CD4-positive, alpha-beta T cell (primary cell): ENCODE data around the gene CYP20A1. TPM values are rescaled to one million over a fixed set of nuclear protein-coding genes. Genes with fewer than 3 reads are reported as not detected.

Experiments
- ATAC-seq: fragments of 200-7000 bp; cut with Tn5 transposase; one replicate; pipeline ENCODE4 v1.10.0; 2022; ENCODE audit warnings: mild to moderate bottlenecking; ENCODE audit not compliant: poor library complexity
- CTCF ChIA-PET: fragments of 350-600 bp; sonication (Branson Sonifier 250); formaldehyde crosslinking; loops from one replicate; lab custom pipeline; 2021; ENCODE audit warnings: antibody characterized with exemption, inconsistent platforms; lab: Charles Lee
- POLR2A ChIA-PET: fragments of 350-600 bp; sonication (Branson Sonifier 250); formaldehyde crosslinking; loops from one replicate; lab custom pipeline; 2021; ENCODE audit warnings: antibody characterized with exemption, inconsistent platforms; lab: Charles Lee
- DNase-seq, 14 experiments: peaks; one replicate each; pipeline ENCODE4 v3.0.0-alpha.2; 2013 to 2020; ENCODE audit warnings: mixed read lengths in 2 of 14
- H3K27ac ChIP-seq, 2 donors: one replicate each; pipeline versions ENCODE4 v1.5.1 to v1.7.0; 2013; ENCODE audit warnings: low read length in 2 of 2, low read depth in 1 of 2, mild to moderate bottlenecking in 1 of 2
- H3K27me3 ChIP-seq, 2 experiments: 1 replicate in 1 of 2; 2 replicates in 1 of 2; pipeline versions ENCODE4 v1.6.1 to v1.7.0; 2013; ENCODE audit warnings: low read length in 2 of 2, control low read depth in 1 of 2, mild to moderate bottlenecking in 1 of 2, moderate library complexity in 1 of 2; ENCODE audit not compliant: insufficient read depth in 2 of 2, control insufficient read depth in 1 of 2
- H3K36me3 ChIP-seq: one replicate; pipeline ENCODE4 v1.6.1; 2013; ENCODE audit warnings: low read length, control low read depth; ENCODE audit not compliant: insufficient read depth
- H3K4me1 ChIP-seq: one replicate; pipeline ENCODE4 v1.6.1; 2013; ENCODE audit warnings: low read length, control low read depth; ENCODE audit not compliant: insufficient read depth
- H3K4me3 ChIP-seq: one replicate; pipeline ENCODE4 v1.5.1; 2013; ENCODE audit warnings: mild to moderate bottlenecking, low read length, moderate library complexity
- H3K9me3 ChIP-seq, 2 experiments: 1 replicate in 1 of 2; 2 replicates in 1 of 2; pipeline versions ENCODE4 v1.6.1 to v1.7.0; 2013; ENCODE audit warnings: low read length in 2 of 2, mild to moderate bottlenecking in 2 of 2, control low read depth in 1 of 2, moderate library complexity in 1 of 2; ENCODE audit not compliant: control insufficient read depth in 1 of 2, insufficient read depth in 1 of 2
- H3K27ac Mint-ChIP-seq: one replicate; pipeline ENCODE4 v1.8.0; 2020; ENCODE audit warnings: mixed read lengths
- H3K27me3 Mint-ChIP-seq: one replicate; pipeline ENCODE4 v1.8.0; 2021; ENCODE audit warnings: mixed read lengths
- H3K36me3 Mint-ChIP-seq: one replicate; pipeline ENCODE4 v1.8.0; 2021; ENCODE audit warnings: low read depth, mixed read lengths
- H3K4me1 Mint-ChIP-seq: one replicate; pipeline ENCODE4 v1.8.0; 2021; ENCODE audit warnings: low read depth, mixed read lengths
- H3K4me3 Mint-ChIP-seq: one replicate; pipeline ENCODE4 v1.8.0; 2020; ENCODE audit warnings: mild to moderate bottlenecking, mixed read lengths
- H3K9me3 Mint-ChIP-seq: one replicate; pipeline ENCODE4 v1.8.0; 2020; ENCODE audit warnings: mixed read lengths
- intact Hi-C, 2 experiments: fragments of 100-400 bp; cut with DNase I in 1 of 2; cut with micrococcal nuclease in 1 of 2; formaldehyde crosslinking; loops; one replicate each; pipeline versions ENCODE4 v1.15.1 to v1.9.0; 2023 to 2025; cut with DNase I, micrococcal nuclease
- total RNA-seq, 174 experiments: library from RNA in 2 of 174; stranded (reverse) in 2 of 174; gene quantifications; one replicate each; pipeline ENCODE4 v1.2.3 and lab custom pipeline; 2021 to 2026
- TF ChIP-seq, protein P1 (sequence below): fragments of 200-600 bp; IDR thresholded peaks from one replicate; pipeline ENCODE4 v1.8.0; 2022; ENCODE audit warnings: antibody characterized with exemption, mild to moderate bottlenecking

Gene CYP20A1
- total RNA-seq, 2 experiments from 2014 or later = 21.9 to 22.6 TPM

DNA sequence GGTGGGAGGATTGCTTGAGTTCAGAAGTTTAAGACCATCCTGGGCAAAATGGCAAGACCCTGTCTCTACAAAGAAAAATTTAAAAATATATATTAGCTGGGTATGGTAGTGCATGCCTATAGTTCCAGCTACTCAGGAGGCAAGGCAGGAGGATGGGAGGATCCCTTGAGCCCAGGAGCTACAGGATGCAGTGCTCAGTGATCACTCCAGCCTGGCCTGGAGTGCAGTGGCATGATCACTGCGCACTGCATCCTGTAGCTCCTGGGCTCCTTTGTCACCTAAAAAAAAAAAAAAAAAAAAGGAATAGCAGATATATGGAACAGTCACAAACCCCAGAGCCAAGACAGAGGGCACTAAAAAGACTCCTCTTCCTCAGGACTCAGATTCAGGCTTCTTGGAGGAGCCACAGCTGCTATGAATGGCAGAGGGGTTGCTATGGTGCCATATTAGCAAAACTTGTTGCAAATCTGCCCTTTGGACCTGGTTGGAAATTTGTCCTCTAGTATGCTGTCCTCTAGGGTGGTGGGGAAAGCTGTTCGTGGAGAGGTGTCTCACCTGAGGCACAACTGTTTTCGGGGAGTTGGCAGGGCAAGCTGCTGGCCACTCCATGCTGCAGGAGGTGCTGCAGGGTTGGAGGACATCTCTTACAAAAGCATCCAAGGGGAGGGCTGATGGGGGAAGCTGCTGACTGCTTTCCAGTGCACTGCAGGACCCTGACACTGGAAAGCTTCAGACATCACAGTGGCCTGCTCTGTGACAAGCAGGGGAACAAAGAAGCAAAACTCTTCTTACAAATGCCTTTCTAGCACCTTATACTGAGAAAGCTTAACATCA, 22.7 kb downstream of the CYP20A1 start:
- intact Hi-C loops = no loop called here
- Mint-ChIP-seq H3K4me3 (no peak overlapping the region), H3K27ac (no peak overlapping the region), H3K27me3 (no peaks in the 10 kb centered on the region), H3K9me3 (no peaks in the 10 kb centered on the region), H3K4me1 (peaks cover 18% of the 10 kb centered on the region), H3K36me3 (peaks cover 81% of the 10 kb centered on the region)
- Histone ChIP-seq H3K36me3 (peaks cover 55% of the 10 kb centered on the region), H3K27me3 (no peaks in the 10 kb centered on the region), H3K4me1 (no peaks in the 10 kb centered on the region), H3K27ac (no peak overlapping the region), H3K9me3 (no peaks in the 10 kb centered on the region), H3K4me3 (no peak overlapping the region)
- TF ChIP-seq, protein P1, sequence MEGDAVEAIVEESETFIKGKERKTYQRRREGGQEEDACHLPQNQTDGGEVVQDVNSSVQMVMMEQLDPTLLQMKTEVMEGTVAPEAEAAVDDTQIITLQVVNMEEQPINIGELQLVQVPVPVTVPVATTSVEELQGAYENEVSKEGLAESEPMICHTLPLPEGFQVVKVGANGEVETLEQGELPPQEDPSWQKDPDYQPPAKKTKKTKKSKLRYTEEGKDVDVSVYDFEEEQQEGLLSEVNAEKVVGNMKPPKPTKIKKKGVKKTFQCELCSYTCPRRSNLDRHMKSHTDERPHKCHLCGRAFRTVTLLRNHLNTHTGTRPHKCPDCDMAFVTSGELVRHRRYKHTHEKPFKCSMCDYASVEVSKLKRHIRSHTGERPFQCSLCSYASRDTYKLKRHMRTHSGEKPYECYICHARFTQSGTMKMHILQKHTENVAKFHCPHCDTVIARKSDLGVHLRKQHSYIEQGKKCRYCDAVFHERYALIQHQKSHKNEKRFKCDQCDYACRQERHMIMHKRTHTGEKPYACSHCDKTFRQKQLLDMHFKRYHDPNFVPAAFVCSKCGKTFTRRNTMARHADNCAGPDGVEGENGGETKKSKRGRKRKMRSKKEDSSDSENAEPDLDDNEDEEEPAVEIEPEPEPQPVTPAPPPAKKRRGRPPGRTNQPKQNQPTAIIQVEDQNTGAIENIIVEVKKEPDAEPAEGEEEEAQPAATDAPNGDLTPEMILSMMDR = no peak
- CTCF ChIA-PET = interaction anchor here (0.7 kb wide), 1 partner anchor 12 kb away, joined by 4 read pairs; no protein-coding TSS in a partner anchor
- POLR2A ChIA-PET = no interaction called here
- no peak for ATAC-seq
- no peak for DNase-seq

DNA sequence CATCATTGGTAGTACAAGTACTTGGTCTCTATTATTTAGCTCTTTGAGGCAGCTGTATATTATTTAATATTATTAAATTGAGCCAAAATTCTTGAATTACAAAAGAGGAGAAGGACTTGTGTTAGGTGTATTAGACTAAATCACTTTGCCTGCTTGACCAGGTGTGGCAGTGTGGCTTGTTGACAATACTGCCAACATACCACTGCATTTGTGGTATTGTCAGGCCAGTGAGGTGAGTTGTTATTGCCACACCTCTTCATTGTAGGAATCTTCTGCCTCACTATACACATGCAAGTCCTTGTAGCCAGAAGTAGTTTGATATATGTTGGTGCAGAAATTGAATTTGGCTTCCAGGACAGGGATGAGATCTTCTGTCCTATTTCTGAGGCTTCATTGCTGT, 40.5 kb downstream of the CYP20A1 start:
- POLR2A ChIA-PET = no interaction called here
- intact Hi-C loops = no loop called here
- H3K36me3 ChIP-seq = peaks cover 73% of the 10 kb centered on the region
- no peaks in the 10 kb centered on the region for H3K9me3 Mint-ChIP-seq
- TF ChIP-seq, protein P1 = no peak
- ATAC-seq (no peak), DNase-seq (no peak)
- no peaks in the 10 kb centered on the region for H3K9me3 ChIP-seq
- no peaks in the 10 kb centered on the region for H3K4me1 Mint-ChIP-seq
- H3K4me3 ChIP-seq = no peak overlapping the region
- H3K4me1 ChIP-seq = no peaks in the 10 kb centered on the region
- H3K27ac Mint-ChIP-seq = no peak overlapping the region
- H3K36me3 Mint-ChIP-seq = peaks cover 88% of the 10 kb centered on the region
- no peak overlapping the region for H3K4me3 Mint-ChIP-seq
- H3K27ac ChIP-seq = peak overlapping the region in 1 of 2 donors; percentile 7
- CTCF ChIA-PET = no interaction called here
- H3K27me3 Mint-ChIP-seq = no peaks in the 10 kb centered on the region
- H3K27me3 ChIP-seq = no peaks in the 10 kb centered on the region

DNA sequence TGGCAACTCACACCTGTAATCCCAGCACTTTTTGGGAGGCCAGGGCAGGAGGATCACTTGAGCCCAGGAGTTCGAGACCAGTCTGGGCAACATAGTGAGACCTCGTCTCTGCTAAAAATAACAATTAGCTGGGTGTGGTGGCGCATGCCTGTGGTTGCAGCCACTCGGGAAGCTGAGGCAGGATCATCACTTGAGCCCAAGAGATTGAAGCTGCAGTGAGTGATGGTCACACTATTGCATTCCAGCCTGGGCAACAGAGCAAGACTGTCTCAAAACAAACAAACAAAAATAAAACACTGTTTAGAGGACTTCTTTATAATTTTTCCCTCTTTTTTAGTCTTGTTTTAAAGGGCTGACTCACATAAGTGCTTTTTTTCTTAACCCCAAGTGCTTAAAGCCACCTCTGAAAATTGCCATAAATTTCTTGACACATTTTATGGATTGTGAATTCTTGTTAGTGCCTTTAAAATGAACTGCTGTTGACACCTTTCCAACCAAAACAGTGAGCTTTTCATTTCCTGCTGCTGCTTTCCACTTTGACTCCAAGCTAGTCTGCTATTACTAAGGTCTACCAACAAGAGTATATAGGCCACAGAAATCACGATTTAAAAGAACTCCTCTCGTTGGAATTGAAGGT, 41.7 kb downstream of the CYP20A1 start:
- TF ChIP-seq, protein P1 = no peak
- POLR2A ChIA-PET = no interaction called here
- Mint-ChIP-seq H3K36me3 (peaks cover 92% of the 10 kb centered on the region), H3K27ac (no peak overlapping the region), H3K4me1 (no peaks in the 10 kb centered on the region), H3K4me3 (no peak overlapping the region), H3K27me3 (no peaks in the 10 kb centered on the region), H3K9me3 (no peaks in the 10 kb centered on the region)
- no peak overlapping the region for H3K4me3 ChIP-seq
- no peaks in the 10 kb centered on the region for H3K9me3 ChIP-seq
- intact Hi-C loops = loop anchor here in 1 of 2 experiments (10.0 kb wide), 1 partner anchor 534 kb away; no protein-coding TSS in a partner anchor
- ATAC-seq (no peak), DNase-seq (no peak)
- CTCF ChIA-PET = no interaction called here
- peaks cover 81% of the 10 kb centered on the region for H3K36me3 ChIP-seq
- H3K4me1 ChIP-seq = no peaks in the 10 kb centered on the region
- H3K27me3 ChIP-seq = no peaks in the 10 kb centered on the region
- H3K27ac ChIP-seq = no peak overlapping the region
